Mesothelial cell of epicardium (in vitro differentiated cells): ENCODE measurements around the gene FER. TPM values are rescaled to one million over a fixed set of nuclear protein-coding genes. Genes with fewer than 3 reads are reported as not detected.
"Not testable (repeated sequence)": the region's sequence is repeated elsewhere in the genome, so short reads cannot be mapped to it uniquely, and the experiment has no call there.

Experiments used
- DNase-seq, 2 experiments: peaks; one replicate each; pipeline ENCODE4 v3.0.0; 2021; ENCODE audit warnings: low spot score in 2 of 2; ENCODE audit not compliant: unreplicated experiment in 2 of 2
- H3K27ac Mint-ChIP-seq: 2 replicates; pipeline ENCODE4 v1.8.0; 2021; ENCODE audit warnings: mixed read lengths
- H3K27me3 Mint-ChIP-seq: 2 replicates; pipeline ENCODE4 v1.8.0; 2021; ENCODE audit warnings: low read depth, mixed read lengths
- H3K36me3 Mint-ChIP-seq: 2 replicates; pipeline ENCODE4 v1.8.0; 2021; ENCODE audit warnings: mixed read lengths
- H3K4me1 Mint-ChIP-seq: 2 replicates; pipeline ENCODE4 v1.8.0; 2021; ENCODE audit warnings: mixed read lengths
- H3K4me3 Mint-ChIP-seq: 2 replicates; pipeline ENCODE4 v1.8.0; 2021; ENCODE audit warnings: mild to moderate bottlenecking, moderate library complexity, mixed read lengths
- H3K9me3 Mint-ChIP-seq: 2 replicates; pipeline ENCODE4 v1.8.0; 2021; ENCODE audit warnings: mixed read lengths
- CTCF ChIP-seq: fragments of 200-600 bp; sonication (generic); IDR thresholded peaks from one replicate; pipeline ENCODE4 v1.5.0; 2021; ENCODE audit warnings: antibody characterized with exemption; ENCODE audit not compliant: unreplicated experiment
- total RNA-seq: library from RNA; stranded (reverse); gene quantifications from 3 replicates; pipeline ENCODE4 v1.2.1, GENCODE V29; 2021

The FER gene
- total RNA-seq = 38.8 to 44.3 TPM (median 40.7 TPM) in 3 replicates

- Mint-ChIP-seq H3K27ac (peak within 1 kb of the TSS; percentile 95), H3K4me1 (peaks cover 44% of the 10 kb centered on the region), H3K27me3 (no peaks in the 10 kb centered on the region), H3K36me3 (no peaks in the 10 kb centered on the region), H3K4me3 (peak within 1 kb of the TSS; percentile 86), H3K9me3 (no peaks in the 10 kb centered on the region)
- DNase-seq = no peak
- TF ChIP-seq CTCF = no peak
Measured at GRCh38 chr5:108747774-108748400, at the start of gene FER. Gene FER, plus strand, starts transcription at chr5:108747897. Its CDS starts 50,286 bp downstream, at chr5:108798183.

- H3K36me3 Mint-ChIP-seq, DNase-seq, H3K27me3 Mint-ChIP-seq, H3K4me3 Mint-ChIP-seq, H3K9me3 Mint-ChIP-seq, H3K27ac Mint-ChIP-seq, H3K4me1 Mint-ChIP-seq: not testable (repeated sequence)
Measured at GRCh38 chr5:108700388-108700787, 47.3 kb upstream of the FER start.

- Mint-ChIP-seq H3K36me3 (no peaks in the 10 kb centered on the region), H3K4me3 (no peak overlapping the region), H3K4me1 (no peaks in the 10 kb centered on the region), H3K27me3 (no peaks in the 10 kb centered on the region), H3K27ac (no peak overlapping the region), H3K9me3 (no peaks in the 10 kb centered on the region)
- TF ChIP-seq CTCF = no peak
- no peak for DNase-seq
Measured at GRCh38 chr5:108700930-108701329, 46.8 kb upstream of the FER start.

GRCh38 chr5:108702546-108702945 is 45.2 kb upstream of the FER start:
- H3K27ac Mint-ChIP-seq = no peak overlapping the region
- no peak for TF ChIP-seq CTCF
- H3K9me3 Mint-ChIP-seq = no peaks in the 10 kb centered on the region
- no peak for DNase-seq
- H3K27me3 Mint-ChIP-seq = no peaks in the 10 kb centered on the region
- H3K4me1 Mint-ChIP-seq = no peaks in the 10 kb centered on the region
- H3K4me3 Mint-ChIP-seq = no peak overlapping the region
- no peaks in the 10 kb centered on the region for H3K36me3 Mint-ChIP-seq

- H3K4me1 Mint-ChIP-seq = no peaks in the 10 kb centered on the region
- no peak overlapping the region for H3K27ac Mint-ChIP-seq
- no peak for DNase-seq
- H3K4me3 Mint-ChIP-seq = no peak overlapping the region
- no peaks in the 10 kb centered on the region for H3K36me3 Mint-ChIP-seq
- no peak for TF ChIP-seq CTCF
- H3K27me3 Mint-ChIP-seq = no peaks in the 10 kb centered on the region
- H3K9me3 Mint-ChIP-seq = no peaks in the 10 kb centered on the region
Measured at GRCh38 chr5:108703313-108703712, 44.4 kb upstream of the FER start.

- no peak overlapping the region for H3K27ac Mint-ChIP-seq
- DNase-seq = no peak
- no peaks in the 10 kb centered on the region for H3K36me3 Mint-ChIP-seq
- H3K4me3 Mint-ChIP-seq = no peak overlapping the region
- H3K4me1 Mint-ChIP-seq = no peaks in the 10 kb centered on the region
- no peaks in the 10 kb centered on the region for H3K9me3 Mint-ChIP-seq
- no peak for TF ChIP-seq CTCF
- no peaks in the 10 kb centered on the region for H3K27me3 Mint-ChIP-seq
Measured at GRCh38 chr5:108707141-108707540, 40.6 kb upstream of the FER start.
